ENCODE results near the gene RYK.
"Not testable (repeated sequence)": the region's sequence is repeated elsewhere in the genome, so short reads cannot be mapped to it uniquely, and the experiment has no call there.

The RYK gene

GRCh38 chr3:134214239-134214638 lies 36.4 kb downstream of the RYK start:
- DNase-seq: no peak

GRCh38 chr3:134212967-134213665 lies 37.5 kb downstream of the RYK start:
- DNase-seq: peak; percentile 90

- no peak for DNase-seq
Observed at GRCh38 chr3:134211797-134212196, 38.9 kb downstream of the RYK start.

- no peak for DNase-seq
Observed at GRCh38 chr3:134205451-134205850, 45.2 kb downstream of the RYK start.

- no peak for DNase-seq
Observed at GRCh38 chr3:134201201-134202130, 49.2 kb downstream of the RYK start.

- DNase-seq: not testable (repeated sequence)
Observed at GRCh38 chr3:134199880-134200279, 50.8 kb downstream of the RYK start.

GRCh38 chr3:134199240-134199639 lies 51.4 kb downstream of the RYK start:
- DNase-seq: no peak

GRCh38 chr3:134198414-134198813 lies 52.2 kb downstream of the RYK start:
- DNase-seq: no peak

GRCh38 chr3:134197681-134198261 lies 52.9 kb downstream of the RYK start:
- no peak for DNase-seq

- no peak for DNase-seq
Observed at GRCh38 chr3:134194247-134194646, 56.4 kb downstream of the RYK start.

- no peak for DNase-seq
Observed at GRCh38 chr3:134190250-134190649, 60.4 kb downstream of the RYK start.

GRCh38 chr3:134189849-134190248 lies 60.8 kb downstream of the RYK start:
- no peak for DNase-seq

- DNase-seq: no peak
Observed at GRCh38 chr3:134186391-134186790, 64.3 kb downstream of the RYK start.

- no peak for DNase-seq
Observed at GRCh38 chr3:134180761-134181160, 69.9 kb downstream of the RYK start.

GRCh38 chr3:134179508-134179907 lies 71.2 kb downstream of the RYK start:
- no peak for DNase-seq

- DNase-seq: no peak
Observed at GRCh38 chr3:134163096-134163495, 87.6 kb downstream of the RYK start.

- no peak for DNase-seq
Observed at GRCh38 chr3:134161898-134162615, 88.6 kb downstream of the RYK start.

GRCh38 chr3:134155446-134155845 lies 95.2 kb downstream of the RYK start:
- DNase-seq: no peak

GRCh38 chr3:134153761-134154160 lies 96.9 kb downstream of the RYK start:
- no peak for DNase-seq

- DNase-seq: no peak
Observed at GRCh38 chr3:134150476-134150875, 100.2 kb downstream of the RYK start.

GRCh38 chr3:134149286-134149685 lies 101.4 kb downstream of the RYK start:
- no peak for DNase-seq

GRCh38 chr3:134148534-134148933 lies 102.1 kb downstream of the RYK start:
- no peak for DNase-seq

GRCh38 chr3:134147411-134147810 lies 103.2 kb downstream of the RYK start:
- no peak for DNase-seq

All from T-helper 9 cell (primary cell).